CD4-positive, CD25-positive, alpha-beta regulatory T cell (primary cell): ENCODE results near the gene TRNP1. TPM values are rescaled to one million over a fixed set of nuclear protein-coding genes. Genes with fewer than 3 reads are reported as not detected.

Experiments used
- ATAC-seq, 2 donors: fragments of 150-1000 bp; cut with Tn5 transposase; one replicate each; pipeline ENCODE4 v1.10.0; 2021; ENCODE audit warnings: low read depth in 2 of 2, moderate number of reproducible peaks in 2 of 2, moderate library complexity in 1 of 2
- DNase-seq, 3 donors: peaks; one replicate each; pipeline versions ENCODE4 v3.0.0 to v3.0.0-alpha.2; 2012 to 2022; ENCODE audit warnings: mixed read lengths in 1 of 3
- H3K27ac ChIP-seq: one replicate; pipeline ENCODE4 v1.7.0; 2013; ENCODE audit warnings: mild to moderate bottlenecking, low read length; ENCODE audit not compliant: insufficient read depth, poor library complexity, severe bottlenecking
- H3K27me3 ChIP-seq: one replicate; pipeline ENCODE4 v1.7.0; 2013; ENCODE audit warnings: low read length; ENCODE audit not compliant: control insufficient read depth, insufficient read depth
- H3K36me3 ChIP-seq: one replicate; pipeline ENCODE4 v1.7.0; 2013; ENCODE audit warnings: mild to moderate bottlenecking, low read length, moderate library complexity; ENCODE audit not compliant: control insufficient read depth, insufficient read depth
- H3K4me1 ChIP-seq: 2 replicates; pipeline ENCODE4 v1.7.0; 2013; ENCODE audit warnings: mild to moderate bottlenecking, low read length; ENCODE audit not compliant: insufficient read depth, control insufficient read depth, poor library complexity, severe bottlenecking
- H3K4me3 ChIP-seq: one replicate; pipeline ENCODE4 v1.7.0; 2013; ENCODE audit warnings: low read depth, mild to moderate bottlenecking, low read length, moderate library complexity
- H3K9me3 ChIP-seq, 2 experiments: 1 replicate in 1 of 2; 2 replicates in 1 of 2; pipeline ENCODE4 v1.7.0; 2013; ENCODE audit warnings: low read length in 2 of 2, mild to moderate bottlenecking in 1 of 2, moderate library complexity in 1 of 2; ENCODE audit not compliant: control insufficient read depth in 2 of 2
- H3K27ac Mint-ChIP-seq, 3 donors: one replicate each; pipeline ENCODE4 v1.8.0; 2020 to 2022; ENCODE audit warnings: mild to moderate bottlenecking in 3 of 3, mixed read lengths in 3 of 3, moderate library complexity in 2 of 3
- H3K27me3 Mint-ChIP-seq: one replicate; pipeline ENCODE4 v1.8.0; 2022; ENCODE audit warnings: mild to moderate bottlenecking, mixed read lengths
- H3K36me3 Mint-ChIP-seq: one replicate; pipeline ENCODE4 v1.8.0; 2020; ENCODE audit warnings: mixed read lengths
- H3K4me1 Mint-ChIP-seq, 4 donors: one replicate each; pipeline ENCODE4 v1.8.0; 2020 to 2022; ENCODE audit warnings: mixed read lengths in 4 of 4, mild to moderate bottlenecking in 1 of 4
- H3K4me3 Mint-ChIP-seq, 4 donors: one replicate each; pipeline ENCODE4 v1.8.0; 2020 to 2022; ENCODE audit warnings: mild to moderate bottlenecking in 4 of 4, mixed read lengths in 4 of 4, moderate library complexity in 3 of 4
- H3K9me3 Mint-ChIP-seq, 7 donors: one replicate each; pipeline ENCODE4 v1.8.0; 2020 to 2022; ENCODE audit warnings: mixed read lengths in 7 of 7, mild to moderate bottlenecking in 3 of 7, moderate library complexity in 2 of 7
- polyA plus RNA-seq, 4 donors: library from polyadenylated mRNA; unstranded; fragments of 300-500 nt; fragmentation: Illumina TruSeq; gene quantifications; one replicate each; pipeline ENCODE4 v1.2.3, GENCODE V29; 2021
- total RNA-seq: library from RNA; stranded (reverse); gene quantifications from one replicate; pipeline ENCODE4 v1.2.3, GENCODE V29; 2022

TRNP1 gene
- total and polyA plus RNA-seq, 5 donors from 2014 or later: not detected

DNA sequence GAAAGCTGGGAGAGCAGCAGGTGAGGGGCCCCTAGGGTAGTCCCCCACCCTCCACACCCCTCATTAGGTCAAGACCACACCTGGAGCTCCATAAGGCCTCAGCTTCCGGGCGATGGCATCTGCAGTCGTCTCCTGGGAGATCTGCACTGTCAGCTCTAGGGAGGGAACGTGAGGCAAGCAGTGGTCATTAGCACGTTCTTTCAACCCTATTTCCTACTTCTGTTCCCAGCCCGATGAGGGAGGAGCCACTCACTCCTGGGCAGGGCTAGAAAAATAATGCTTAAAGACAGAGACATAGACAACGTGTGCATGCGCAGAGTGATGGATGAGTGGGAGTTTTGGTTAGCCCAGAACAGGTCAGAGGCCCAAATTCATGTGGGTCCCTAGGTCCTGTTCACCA, 42.9 kb upstream of the TRNP1 start:
- Mint-ChIP-seq H3K36me3 (peaks cover 18% of the 10 kb centered on the region), H3K27ac (no peak overlapping the region), H3K9me3 (peaks cover 0 to 2% (median 0%) of the 10 kb centered on the region in 7 donors), H3K4me1 (peaks cover 0 to 3% (median 1%) of the 10 kb centered on the region in 4 donors), H3K4me3 (peak overlapping the region in 1 of 4 donors; percentile 88), H3K27me3 (peaks cover 6% of the 10 kb centered on the region)
- no peak overlapping the region for H3K4me3 ChIP-seq
- no peaks in the 10 kb centered on the region for H3K9me3 ChIP-seq
- DNase-seq (no peak), ATAC-seq (no peak)
- no peaks in the 10 kb centered on the region for H3K4me1 ChIP-seq
- H3K27ac ChIP-seq: no peak overlapping the region
- peaks cover 12% of the 10 kb centered on the region for H3K36me3 ChIP-seq
- no peaks in the 10 kb centered on the region for H3K27me3 ChIP-seq

GRCh38 chr1:26951216-26951615, 42.3 kb upstream of the TRNP1 start:
- H3K27me3 Mint-ChIP-seq: peaks cover 6% of the 10 kb centered on the region
- Histone ChIP-seq H3K9me3 (peaks cover 0 to 1% of the 10 kb centered on the region in 2 experiments), H3K36me3 (peaks cover 5% of the 10 kb centered on the region), H3K27ac (no peak overlapping the region), H3K4me3 (no peak overlapping the region), H3K4me1 (no peaks in the 10 kb centered on the region), H3K27me3 (no peaks in the 10 kb centered on the region)
- H3K27ac Mint-ChIP-seq: peak overlapping the region in 1 of 3 donors; percentile 32
- H3K4me1 Mint-ChIP-seq: peaks cover 0 to 3% (median 1%) of the 10 kb centered on the region in 4 donors
- DNase-seq (no peak), ATAC-seq (no peak)
- peaks cover 0 to 2% (median 0%) of the 10 kb centered on the region in 7 donors for H3K9me3 Mint-ChIP-seq
- peaks cover 16% of the 10 kb centered on the region for H3K36me3 Mint-ChIP-seq
- H3K4me3 Mint-ChIP-seq: no peak overlapping the region

DNA sequence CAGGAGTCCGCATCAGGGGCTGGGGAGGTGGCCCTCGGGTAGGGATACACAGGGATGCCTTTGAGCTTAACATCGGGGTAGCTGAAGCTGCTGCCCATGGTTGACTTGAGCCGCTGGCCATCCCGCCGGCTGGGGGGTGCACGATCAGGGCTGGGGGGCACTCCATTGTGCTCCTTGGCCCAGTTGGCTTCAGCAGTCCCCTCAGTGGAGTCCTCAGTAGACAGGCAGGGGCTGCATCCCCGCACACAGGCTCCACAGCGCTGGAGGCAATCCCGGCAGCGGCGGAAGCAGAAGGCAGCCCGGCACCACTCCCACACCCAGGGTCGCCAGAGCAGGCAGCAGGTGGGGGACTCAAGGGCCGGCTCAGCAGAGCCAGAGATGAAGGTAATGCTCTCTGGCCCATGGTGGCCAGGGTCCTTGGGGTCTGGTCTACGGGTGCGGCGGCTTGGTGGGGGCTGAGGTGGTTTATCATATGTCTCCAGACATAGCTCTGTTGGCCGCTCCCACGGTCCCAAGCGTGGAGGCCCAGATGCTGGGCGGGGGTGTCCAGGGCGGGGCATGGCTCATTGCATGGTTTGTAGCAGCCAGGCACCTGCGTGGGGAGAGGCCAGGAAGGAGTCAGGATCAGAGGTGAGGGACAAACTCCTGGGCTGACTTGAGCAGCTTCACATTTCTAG, 41.5 kb upstream of the TRNP1 start:
- Mint-ChIP-seq H3K27ac (peak overlapping the region in 1 of 3 donors; percentile 90), H3K36me3 (peaks cover 21% of the 10 kb centered on the region), H3K9me3 (peaks cover 0 to 3% (median 0%) of the 10 kb centered on the region in 7 donors), H3K4me3 (no peak overlapping the region), H3K4me1 (peaks cover 0 to 3% (median 1%) of the 10 kb centered on the region in 4 donors), H3K27me3 (peaks cover 7% of the 10 kb centered on the region)
- no peaks in the 10 kb centered on the region for H3K4me1 ChIP-seq
- peaks cover 0 to 3% of the 10 kb centered on the region in 2 experiments for H3K9me3 ChIP-seq
- H3K27me3 ChIP-seq: no peaks in the 10 kb centered on the region
- ATAC-seq (no peak), DNase-seq (no peak)
- H3K4me3 ChIP-seq: no peak overlapping the region
- peaks cover 1% of the 10 kb centered on the region for H3K36me3 ChIP-seq
- H3K27ac ChIP-seq: no peak overlapping the region

DNA sequence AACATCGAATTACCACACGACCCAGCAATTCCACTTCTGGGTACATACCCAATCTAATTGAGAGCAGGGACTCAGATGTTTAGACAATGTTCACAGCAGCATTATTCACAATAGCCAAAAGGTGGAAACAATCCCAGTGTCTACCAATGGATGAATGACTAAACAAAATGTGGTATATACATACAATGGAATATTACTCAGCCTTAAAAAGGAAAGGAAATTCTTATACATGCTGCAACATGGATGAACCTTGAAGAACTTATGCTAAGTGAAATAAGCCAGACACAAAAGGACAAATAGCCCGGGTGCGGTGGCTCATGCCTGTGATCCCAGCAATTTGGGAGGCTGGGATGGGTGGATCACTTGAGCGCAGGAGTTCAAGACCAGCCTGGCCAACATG, 40.1 kb upstream of the TRNP1 start:
- H3K27ac ChIP-seq: no peak overlapping the region
- H3K4me1 Mint-ChIP-seq: peaks cover 0 to 3% (median 1%) of the 10 kb centered on the region in 4 donors
- H3K27ac Mint-ChIP-seq: no peak overlapping the region
- peaks cover 0 to 3% (median 0%) of the 10 kb centered on the region in 7 donors for H3K9me3 Mint-ChIP-seq
- DNase-seq: no peak
- H3K4me3 ChIP-seq: no peak overlapping the region
- peaks cover under 1% of the 10 kb centered on the region for H3K27me3 ChIP-seq
- peaks cover 21% of the 10 kb centered on the region for H3K36me3 Mint-ChIP-seq
- peaks cover 17% of the 10 kb centered on the region for H3K27me3 Mint-ChIP-seq
- no peaks in the 10 kb centered on the region for H3K4me1 ChIP-seq
- no peak for ATAC-seq
- no peak overlapping the region for H3K4me3 Mint-ChIP-seq
- peaks cover 0 to 3% of the 10 kb centered on the region in 2 experiments for H3K9me3 ChIP-seq
- H3K36me3 ChIP-seq: no peaks in the 10 kb centered on the region

GRCh38 chr1:26956321-26956720, 37.2 kb upstream of the TRNP1 start:
- no peak overlapping the region for H3K4me3 Mint-ChIP-seq
- Histone ChIP-seq H3K4me3 (no peak overlapping the region), H3K36me3 (no peaks in the 10 kb centered on the region), H3K27ac (no peak overlapping the region), H3K27me3 (peaks cover 9% of the 10 kb centered on the region), H3K4me1 (peaks cover 13% of the 10 kb centered on the region), H3K9me3 (peaks cover 0 to 3% of the 10 kb centered on the region in 2 experiments)
- DNase-seq (no peak), ATAC-seq (no peak)
- H3K27ac Mint-ChIP-seq: no peak overlapping the region
- peaks cover 35% of the 10 kb centered on the region for H3K27me3 Mint-ChIP-seq
- H3K9me3 Mint-ChIP-seq: peaks cover 0 to 3% (median 0%) of the 10 kb centered on the region in 7 donors
- peaks cover 0 to 12% (median 4%) of the 10 kb centered on the region in 4 donors for H3K4me1 Mint-ChIP-seq
- peaks cover 17% of the 10 kb centered on the region for H3K36me3 Mint-ChIP-seq

- Histone ChIP-seq H3K9me3 (peaks cover 0 to 3% of the 10 kb centered on the region in 2 experiments), H3K27ac (no peak overlapping the region), H3K4me3 (no peak overlapping the region), H3K36me3 (no peaks in the 10 kb centered on the region), H3K4me1 (peaks cover 13% of the 10 kb centered on the region), H3K27me3 (peaks cover 15% of the 10 kb centered on the region)
- no peak for ATAC-seq
- Mint-ChIP-seq H3K4me1 (peaks cover 0 to 12% (median 4%) of the 10 kb centered on the region in 4 donors), H3K4me3 (peak overlapping the region in 1 of 4 donors; percentile 75), H3K27me3 (peaks cover 44% of the 10 kb centered on the region), H3K9me3 (peaks cover 0 to 3% (median 0%) of the 10 kb centered on the region in 7 donors), H3K36me3 (peaks cover 11% of the 10 kb centered on the region), H3K27ac (no peak overlapping the region)
- no peak for DNase-seq
These were observed 36.2 kb upstream of the TRNP1 start for GRCh38 chr1:26957306-26957705.

DNA sequence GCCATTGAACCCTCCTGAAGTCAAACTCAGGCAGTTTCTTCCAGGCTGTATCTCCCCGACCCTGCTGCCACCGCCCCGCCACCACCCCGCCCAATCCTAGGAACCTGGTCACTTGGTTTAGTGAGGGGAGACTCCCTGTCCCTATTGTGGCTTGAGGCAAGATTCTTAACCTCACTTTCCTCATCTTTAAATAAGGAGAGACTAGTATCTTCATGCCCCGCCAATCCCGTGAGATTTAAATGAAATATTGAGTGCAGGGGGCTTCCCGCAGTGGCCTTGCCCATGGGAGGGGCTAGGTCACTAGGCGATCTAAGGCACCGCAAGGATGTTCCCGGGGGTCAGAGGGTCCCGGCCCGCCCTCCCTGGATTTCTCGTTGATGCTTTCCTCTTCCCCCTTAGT, 34.2 kb upstream of the TRNP1 start:
- no peak overlapping the region for H3K4me3 ChIP-seq
- no peak overlapping the region for H3K27ac Mint-ChIP-seq
- H3K9me3 ChIP-seq: peaks cover 0 to 3% of the 10 kb centered on the region in 2 experiments
- H3K27me3 Mint-ChIP-seq: peaks cover 54% of the 10 kb centered on the region
- no peak for ATAC-seq
- no peak overlapping the region for H3K27ac ChIP-seq
- H3K36me3 Mint-ChIP-seq: peaks cover 6% of the 10 kb centered on the region
- H3K27me3 ChIP-seq: peaks cover 15% of the 10 kb centered on the region
- H3K9me3 Mint-ChIP-seq: peaks cover 0 to 3% (median 0%) of the 10 kb centered on the region in 7 donors
- H3K36me3 ChIP-seq: no peaks in the 10 kb centered on the region
- H3K4me3 Mint-ChIP-seq: peak overlapping the region; percentile 10 to 84 (median 58)
- H3K4me1 ChIP-seq: peaks cover 13% of the 10 kb centered on the region
- peaks cover 0 to 12% (median 4%) of the 10 kb centered on the region in 4 donors for H3K4me1 Mint-ChIP-seq
- DNase-seq: no peak
